Thyroid gland (tissue), 4 donors: ENCODE data around the gene HCN1. TPM values are rescaled to one million over a fixed set of nuclear protein-coding genes. Genes with fewer than 3 reads are reported as not detected.

Experiments
- DNase-seq, 2 donors: peaks; one replicate each; pipeline ENCODE4 v3.0.0-alpha.2; 2019
- H3K27ac ChIP-seq, 3 donors: fragments of 200-600 bp; sonication (generic); 1 replicate in 2 of 3; 2 replicates in 1 of 3; pipeline ENCODE4 v1.5.1; 2016 to 2019; ENCODE audit warnings: mild to moderate bottlenecking in 1 of 3, moderate library complexity in 1 of 3
- H3K27me3 ChIP-seq: fragments of 200-600 bp; sonication (generic); one replicate; pipeline ENCODE4 v1.5.1; 2019
- H3K36me3 ChIP-seq, 2 donors: fragments of 200-600 bp; sonication (generic); one replicate each; pipeline ENCODE4 v1.5.1; 2016 to 2019
- H3K4me1 ChIP-seq, 2 donors: fragments of 200-600 bp; sonication (generic); one replicate each; pipeline ENCODE4 v1.5.1; 2017 to 2019
- H3K4me3 ChIP-seq, 3 donors: fragments of 200-600 bp; sonication (generic); replicated peaks in 1 of 3; 1 replicate in 2 of 3; 2 replicates in 1 of 3; pipeline ENCODE4 v1.5.1; 2016; ENCODE audit warnings: mild to moderate bottlenecking in 1 of 3
- H3K9me3 ChIP-seq: fragments of 200-600 bp; sonication (generic); one replicate; pipeline ENCODE4 v1.5.1; 2017
- POLR2A ChIP-seq, 2 donors: fragments of 450-650 bp; IDR thresholded peaks; one replicate each; pipeline ENCODE4 v1.6.1; 2017; ENCODE audit warnings: antibody characterized with exemption in 2 of 2, mild to moderate bottlenecking in 2 of 2, moderate library complexity in 1 of 2
- WGBS, 2 donors: methylation state at CpG; one replicate each; pipeline ENCODE4 v1.1.5; 2017; 5-methylcytosine and 5-hydroxymethylcytosine counted together
- intact Hi-C: fragments of 100-400 bp; cut with DNase I; formaldehyde crosslinking; loops from one replicate; pipeline ENCODE4 v1.15.1; 2023
- total RNA-seq, 4 donors: library from RNA; depleted of rRNA; stranded (reverse); fragments of >200 nt; gene quantifications; one replicate each; pipeline ENCODE4 v1.2.3, GENCODE V29; 2016
- TF ChIP-seq, protein P1 (sequence below), 6 experiments: fragments of 200-600 bp in 3 of 6; fragments of 450-650 bp in 3 of 6; sonication (generic) in 3 of 6; IDR thresholded peaks; one replicate each; pipeline ENCODE4 v1.5.1; 2016 to 2019; ENCODE audit warnings: antibody characterized with exemption in 6 of 6, mild to moderate bottlenecking in 2 of 6, inconsistent platforms in 1 of 6, moderate library complexity in 1 of 6

Gene HCN1
- total RNA-seq, 4 donors from 2014 or later = 0.17 to 0.40 (median 0.26) TPM

DNA sequence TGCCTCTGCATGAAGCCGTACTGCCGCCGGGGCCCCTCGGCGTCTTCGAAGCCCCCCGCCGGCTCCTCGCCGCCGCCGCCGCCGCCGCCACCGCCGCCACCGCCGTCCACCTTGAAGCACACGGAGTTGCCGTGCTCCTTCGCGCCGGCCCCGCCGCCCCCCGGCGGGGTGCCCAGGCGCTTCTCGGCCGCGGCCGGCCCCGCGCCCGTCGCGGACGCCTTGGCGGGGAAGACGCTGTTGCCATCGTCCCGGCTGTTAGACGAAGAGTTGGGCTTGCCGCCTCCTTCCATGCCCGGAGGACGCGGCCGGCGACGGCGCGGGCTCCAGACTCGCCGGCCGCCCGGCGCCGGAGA lies 400 bp downstream of the HCN1 start:
- WGBS, 2 donors = 0 to 5% methylated on average over 1 to 15 of the region's 59 CpGs
- Histone ChIP-seq H3K4me1 (peaks cover 0 to 11% of the 10 kb centered on the region in 2 donors), H3K4me3 (peak overlapping the region in 1 of 3 donors; percentile 19), H3K27ac (no peak overlapping the region), H3K9me3 (no peaks in the 10 kb centered on the region), H3K27me3 (no peaks in the 10 kb centered on the region), H3K36me3 (no peaks in the 10 kb centered on the region)
- intact Hi-C loops = no loop called here
- TF ChIP-seq POLR2A (IDR thresholded peaks at IDR 0.05) = no peak
- TF ChIP-seq, protein P1, sequence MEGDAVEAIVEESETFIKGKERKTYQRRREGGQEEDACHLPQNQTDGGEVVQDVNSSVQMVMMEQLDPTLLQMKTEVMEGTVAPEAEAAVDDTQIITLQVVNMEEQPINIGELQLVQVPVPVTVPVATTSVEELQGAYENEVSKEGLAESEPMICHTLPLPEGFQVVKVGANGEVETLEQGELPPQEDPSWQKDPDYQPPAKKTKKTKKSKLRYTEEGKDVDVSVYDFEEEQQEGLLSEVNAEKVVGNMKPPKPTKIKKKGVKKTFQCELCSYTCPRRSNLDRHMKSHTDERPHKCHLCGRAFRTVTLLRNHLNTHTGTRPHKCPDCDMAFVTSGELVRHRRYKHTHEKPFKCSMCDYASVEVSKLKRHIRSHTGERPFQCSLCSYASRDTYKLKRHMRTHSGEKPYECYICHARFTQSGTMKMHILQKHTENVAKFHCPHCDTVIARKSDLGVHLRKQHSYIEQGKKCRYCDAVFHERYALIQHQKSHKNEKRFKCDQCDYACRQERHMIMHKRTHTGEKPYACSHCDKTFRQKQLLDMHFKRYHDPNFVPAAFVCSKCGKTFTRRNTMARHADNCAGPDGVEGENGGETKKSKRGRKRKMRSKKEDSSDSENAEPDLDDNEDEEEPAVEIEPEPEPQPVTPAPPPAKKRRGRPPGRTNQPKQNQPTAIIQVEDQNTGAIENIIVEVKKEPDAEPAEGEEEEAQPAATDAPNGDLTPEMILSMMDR (IDR thresholded peaks at IDR 0.05) = no peak
- DNase-seq = peak in 1 of 2 donors; percentile 7

DNA sequence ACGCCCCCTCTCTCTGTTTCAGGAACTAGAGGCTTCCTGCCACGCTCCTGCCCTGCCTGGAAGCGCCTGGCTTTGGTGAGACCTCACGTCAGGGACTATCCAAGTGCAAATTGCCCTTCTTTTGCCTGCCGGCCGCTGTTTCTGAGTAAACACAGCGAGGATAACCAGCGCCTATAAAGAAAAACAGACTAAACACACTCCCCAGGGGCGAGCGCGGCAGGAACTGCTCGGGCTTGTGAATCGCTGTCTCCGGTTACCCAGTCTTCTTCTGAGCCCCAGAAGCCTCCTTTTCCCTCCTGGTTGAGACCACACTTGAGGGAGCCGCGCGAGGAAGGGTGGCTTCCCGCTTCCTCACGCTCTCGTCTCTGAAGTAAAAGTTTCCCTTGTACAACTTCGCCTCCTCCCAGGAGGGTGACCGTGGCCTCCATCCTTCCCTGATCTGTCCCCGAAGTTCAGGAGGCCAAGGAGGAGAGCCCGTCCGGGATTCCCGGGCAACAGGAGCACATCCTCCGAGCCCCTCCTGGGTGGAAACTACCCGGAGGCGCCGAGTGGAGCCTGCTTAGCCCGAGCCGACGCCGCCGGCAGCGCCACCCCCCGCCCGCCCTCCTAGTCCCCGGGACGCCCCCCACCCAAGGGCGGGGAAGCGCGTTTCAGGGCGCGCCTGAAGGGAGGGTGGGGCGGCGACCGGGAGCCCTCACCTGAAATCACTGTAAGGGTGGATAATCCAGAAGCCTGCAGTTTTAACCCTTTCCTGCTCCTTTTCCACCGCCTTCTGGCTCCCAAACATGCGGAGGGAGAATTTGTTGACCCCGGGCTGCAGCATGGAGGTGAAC lies 993 bp downstream of the HCN1 start:
- DNase-seq = peak in 1 of 2 donors; percentile 1
- peaks cover 0 to 11% of the 10 kb centered on the region in 2 donors for H3K4me1 ChIP-seq
- WGBS, 2 donors = 3 to 4% methylated on average over 33 to 39 of the region's 51 CpGs
- H3K4me3 ChIP-seq = peak overlapping the region in 1 of 3 donors; percentile 19
- no peak overlapping the region for H3K27ac ChIP-seq
- H3K36me3 ChIP-seq = no peaks in the 10 kb centered on the region
- TF ChIP-seq, protein P1 (IDR thresholded peaks at IDR 0.05) = no peak
- no peak for TF ChIP-seq POLR2A (IDR thresholded peaks at IDR 0.05)
- no peaks in the 10 kb centered on the region for H3K9me3 ChIP-seq
- intact Hi-C loops = no loop called here
- H3K27me3 ChIP-seq = no peaks in the 10 kb centered on the region

DNA sequence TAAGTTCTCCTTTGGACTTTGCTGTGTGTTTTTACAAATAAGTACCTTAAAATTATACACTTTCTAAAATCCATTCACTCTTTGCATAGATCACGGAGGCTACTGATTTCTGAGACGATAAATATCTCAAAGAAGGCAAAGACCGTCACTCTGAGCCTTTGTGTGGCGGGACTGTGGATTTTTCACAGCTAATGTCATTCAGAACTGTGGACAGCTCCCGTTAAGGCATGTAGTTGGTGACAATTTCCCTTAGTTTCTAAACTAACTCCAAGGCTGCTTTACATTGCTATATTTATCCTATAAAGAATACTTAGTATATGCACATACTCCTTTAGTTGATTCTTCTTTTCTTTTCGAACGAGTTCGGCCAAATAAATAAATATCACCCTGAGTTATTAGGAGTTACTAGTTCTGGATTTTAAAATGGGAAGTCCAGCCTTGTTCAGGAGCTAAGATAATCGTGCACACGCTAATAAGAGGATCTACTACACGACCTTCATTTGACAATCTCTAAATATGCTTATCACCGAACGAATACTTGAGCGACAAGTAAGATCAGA lies 1.8 kb downstream of the HCN1 start:
- TF ChIP-seq POLR2A (IDR thresholded peaks at IDR 0.05) = no peak
- TF ChIP-seq, protein P1 (IDR thresholded peaks at IDR 0.05) = no peak
- H3K27me3 ChIP-seq = no peaks in the 10 kb centered on the region
- peaks cover 0 to 11% of the 10 kb centered on the region in 2 donors for H3K4me1 ChIP-seq
- WGBS, 2 donors = 20 to 26% methylated on average over 14 of the region's 14 CpGs
- DNase-seq = no peak
- no peaks in the 10 kb centered on the region for H3K9me3 ChIP-seq
- no peak overlapping the region for H3K4me3 ChIP-seq
- intact Hi-C loops = no loop called here
- H3K27ac ChIP-seq = no peak overlapping the region
- no peaks in the 10 kb centered on the region for H3K36me3 ChIP-seq

DNA sequence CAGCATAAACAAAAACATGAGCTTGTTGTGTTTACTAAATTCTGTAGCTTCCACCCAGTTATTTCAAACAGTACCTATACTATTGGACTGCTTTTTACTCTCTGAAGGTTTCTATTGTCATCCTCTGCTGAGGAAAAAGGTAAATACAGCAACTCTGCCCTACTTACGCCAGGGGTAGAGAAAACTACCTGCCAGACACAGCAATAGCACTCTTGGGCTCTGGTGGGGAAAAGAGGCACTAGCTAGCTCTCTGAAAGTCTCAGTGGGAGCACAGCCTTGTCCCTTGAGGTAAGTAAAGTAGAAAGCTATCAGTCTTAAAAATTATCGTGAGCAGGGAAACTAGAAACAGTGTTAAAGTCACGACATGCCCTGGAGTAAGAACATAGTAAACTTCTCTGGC lies 3.7 kb downstream of the HCN1 start:
- DNase-seq = no peak
- Histone ChIP-seq H3K27me3 (no peaks in the 10 kb centered on the region), H3K4me3 (no peak overlapping the region), H3K9me3 (no peaks in the 10 kb centered on the region), H3K36me3 (no peaks in the 10 kb centered on the region), H3K4me1 (peaks cover 0 to 11% of the 10 kb centered on the region in 2 donors), H3K27ac (no peak overlapping the region)
- intact Hi-C loops = no loop called here
- TF ChIP-seq POLR2A (IDR thresholded peaks at IDR 0.05) = no peak
- WGBS, 2 donors = 70 to 72% methylated on average over 3 of the region's 3 CpGs

DNA sequence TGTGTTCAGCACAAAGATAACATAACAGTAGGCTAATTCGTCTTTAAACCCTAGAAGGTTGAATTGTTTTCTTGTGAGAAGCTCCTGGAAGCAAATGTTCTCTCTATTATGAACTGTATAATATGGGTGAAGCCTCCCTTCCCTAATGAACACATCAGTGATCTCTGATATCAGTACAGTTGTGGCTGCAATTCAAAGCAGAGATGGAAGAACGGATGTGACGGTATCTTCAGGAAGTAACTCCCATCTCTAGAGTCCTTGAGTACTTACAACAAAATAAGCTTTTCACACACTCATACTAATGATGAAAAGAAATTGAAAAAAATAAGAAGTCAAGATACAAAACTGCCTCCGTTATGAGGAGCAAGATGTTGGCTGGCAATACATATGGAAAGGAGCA lies 4.5 kb downstream of the HCN1 start:
- no peak overlapping the region for H3K27ac ChIP-seq
- 58 to 63% methylated on average over 4 of the region's 4 CpGs for WGBS, 2 donors
- no peak for DNase-seq
- intact Hi-C loops = no loop called here
- no peaks in the 10 kb centered on the region for H3K9me3 ChIP-seq
- H3K4me1 ChIP-seq = peaks cover 0 to 11% of the 10 kb centered on the region in 2 donors
- TF ChIP-seq, protein P1 (IDR thresholded peaks at IDR 0.05) = no peak
- TF ChIP-seq POLR2A (IDR thresholded peaks at IDR 0.05) = no peak
- H3K4me3 ChIP-seq = no peak overlapping the region
- no peaks in the 10 kb centered on the region for H3K36me3 ChIP-seq
- no peaks in the 10 kb centered on the region for H3K27me3 ChIP-seq
